GM12878 (cell line): ENCODE data around the gene NDRG2. TPM values are rescaled to one million over a fixed set of nuclear protein-coding genes. Genes with fewer than 3 reads are reported as not detected.

Source experiments
- ATAC-seq: fragments of 200-7000 bp; cut with Tn5 transposase; 3 replicates; pipeline ENCODE4 v1.9.1; 2020; ENCODE audit warnings: mild to moderate bottlenecking, moderate library complexity
- BruUV-seq: library from RNA; stranded (reverse); fragments of 400-500 nt; replicated peaks from 2 replicates; lab custom pipeline; 2021; lab: Mats Ljungman, UMichigan
- CTCF ChIA-PET: fragments of 300-600 bp; sonication (Branson Sonifier 250); formaldehyde crosslinking; extraction: SDS; loops from one replicate; lab custom pipeline; 2021; ENCODE audit warnings: inconsistent platforms; lab: Yijun Ruan, JAX
- POLR2A ChIA-PET: fragments of 350-600 bp; formaldehyde crosslinking; extraction: SDS; loops from one replicate; lab custom pipeline; 2021; ENCODE audit warnings: inconsistent platforms; lab: Charles Lee
- RAD21 ChIA-PET: fragments of 300-600 bp; sonication (Branson Sonifier 250); formaldehyde crosslinking; loops from one replicate; lab custom pipeline; 2023; ENCODE audit warnings: antibody characterized with exemption; ENCODE audit not compliant: unreplicated experiment; lab: Charles Lee
- SMC1A ChIA-PET: fragments of 300-600 bp; sonication (Branson Sonifier 250); formaldehyde crosslinking; loops from one replicate; lab custom pipeline; 2023; ENCODE audit not compliant: unreplicated experiment, uncharacterized antibody; lab: Charles Lee
- DNase-seq: peaks from one replicate; pipeline ENCODE4 v3.0.0-alpha.2; 2011; ENCODE audit warnings: low read depth, low spot score
- FAIRE-seq: peaks from 3 replicates; lab custom pipeline; 2011; peaks lifted over from hg19 to GRCh38; lab: Jason Lieb, UNC
- H2AFZ ChIP-seq: 2 replicates; pipeline ENCODE4 v1.6.0; 2011; ENCODE audit warnings: low read depth, low read length, control low read depth; ENCODE audit not compliant: control insufficient read depth
- H3K27ac ChIP-seq: 2 replicates; pipeline ENCODE4 v1.5.1; 2011; ENCODE audit warnings: control low read depth; ENCODE audit not compliant: control insufficient read depth, insufficient read depth
- H3K27me3 ChIP-seq, 2 experiments: replicated peaks in 1 of 2; 2 replicates each; pipeline versions ENCODE4 v1.6.0 to v1.6.1; 2011; ENCODE audit warnings: low read length in 1 of 2; ENCODE audit not compliant: control insufficient read depth in 2 of 2, insufficient read depth in 2 of 2
- H3K36me3 ChIP-seq, 2 experiments: 2 replicates each; pipeline ENCODE4 v1.5.1; 2011; ENCODE audit warnings: low read length in 1 of 2; ENCODE audit not compliant: control insufficient read depth in 2 of 2, insufficient read depth in 2 of 2
- H3K4me1 ChIP-seq: 2 replicates; pipeline ENCODE4 v1.6.1; 2011; ENCODE audit warnings: mild to moderate bottlenecking, low read length, moderate library complexity, mixed read lengths; ENCODE audit not compliant: control insufficient read depth, insufficient read depth
- H3K4me2 ChIP-seq: 2 replicates; pipeline ENCODE4 v1.6.0; 2011; ENCODE audit warnings: control low read depth; ENCODE audit not compliant: control insufficient read depth, insufficient read depth
- H3K4me3 ChIP-seq: fragments of 200-600 bp; sonication (generic); 2 replicates; pipeline ENCODE4 v1.5.1; 2016
- H3K79me2 ChIP-seq: 2 replicates; pipeline ENCODE4 v1.6.0; 2011; ENCODE audit warnings: low read length; ENCODE audit not compliant: control insufficient read depth, insufficient read depth
- H3K9ac ChIP-seq: 2 replicates; pipeline ENCODE4 v1.8.0; 2011; ENCODE audit warnings: low read length, control low read depth, mixed read lengths; ENCODE audit not compliant: control insufficient read depth, insufficient read depth
- H3K9me3 ChIP-seq: replicated peaks from 3 replicates; pipeline ENCODE4 v1.5.1; 2011; ENCODE audit warnings: mild to moderate bottlenecking, low read length; ENCODE audit not compliant: control insufficient read depth, insufficient read depth
- H4K20me1 ChIP-seq: 2 replicates; pipeline ENCODE4 v1.6.0; 2011; ENCODE audit not compliant: control insufficient read depth, insufficient read depth
- BACH1 ChIP-seq: fragments of 450-650 bp; IDR thresholded peaks from 2 replicates; pipeline ENCODE4 v1.6.1; 2017; ENCODE audit warnings: mild to moderate bottlenecking, borderline replicate concordance
- BRCA1 ChIP-seq: IDR thresholded peaks from 2 replicates; pipeline ENCODE4 v1.6.1; 2011; ENCODE audit warnings: low read depth, low read length, improper control_type of control experiment
- EED ChIP-seq: sonication (generic); IDR thresholded peaks from 2 replicates; pipeline ENCODE4 v1.6.1; 2016; ENCODE audit warnings: antibody characterized with exemption, low read depth
- FOS ChIP-seq: IDR thresholded peaks from 3 replicates; pipeline ENCODE4 v1.6.1; 2011; ENCODE audit warnings: borderline replicate concordance; ENCODE audit not compliant: insufficient read length; ENCODE audit errors: extremely low read depth
- GABPA ChIP-seq: IDR thresholded peaks from 2 replicates; pipeline ENCODE4 v1.6.1; 2014; ENCODE audit warnings: antibody characterized with exemption, low read depth, mild to moderate bottlenecking, inconsistent platforms
- HDAC2 ChIP-seq: fragments of 200-600 bp; sonication (generic); IDR thresholded peaks from 2 replicates; pipeline ENCODE4 v1.6.1; 2017
- HDAC6 ChIP-seq: fragments of 200-600 bp; sonication (generic); IDR thresholded peaks from one replicate; pipeline ENCODE4 v1.8.0; 2017; ENCODE audit warnings: antibody characterized with exemption; ENCODE audit not compliant: unreplicated experiment
- KAT2A ChIP-seq: conservative IDR thresholded peaks from 2 replicates; pipeline ENCODE4 v1.6.1; 2011; ENCODE audit warnings: low read depth, low read length; ENCODE audit not compliant: control insufficient read depth
- LARP7 ChIP-seq: fragments of 450-650 bp; IDR thresholded peaks from 2 replicates; pipeline ENCODE4 v1.6.1; 2017; ENCODE audit warnings: mild to moderate bottlenecking
- MEF2B ChIP-seq: fragments of 450-650 bp; IDR thresholded peaks from 2 replicates; pipeline ENCODE4 v1.6.1; 2018; ENCODE audit warnings: mild to moderate bottlenecking, moderate library complexity; ENCODE audit not compliant: partially characterized antibody, poor library complexity, severe bottlenecking
- NRF1 ChIP-seq: conservative IDR thresholded peaks from 2 replicates; pipeline ENCODE4 v1.6.1; 2011; ENCODE audit warnings: mild to moderate bottlenecking, low read depth, low read length, improper control_type of control experiment
- POLR2AphosphoS5 ChIP-seq: IDR thresholded peaks from 2 replicates; pipeline ENCODE4 v1.6.1; 2011; ENCODE audit warnings: mild to moderate bottlenecking, low read length, inconsistent platforms
- RBBP5 ChIP-seq: fragments of 200-600 bp; sonication (generic); conservative IDR thresholded peaks from 2 replicates; pipeline ENCODE4 v1.6.1; 2016
- SIX5 ChIP-seq: IDR thresholded peaks from 2 replicates; pipeline ENCODE4 v1.6.1; 2011; ENCODE audit warnings: mild to moderate bottlenecking, low read depth, low read length, moderate library complexity; ENCODE audit not compliant: severe bottlenecking
- SMC3 ChIP-seq: IDR thresholded peaks from 2 replicates; pipeline ENCODE4 v1.6.1; 2011; ENCODE audit warnings: low read length, improper control_type of control experiment, borderline replicate concordance
- SP1 ChIP-seq: IDR thresholded peaks from one replicate; pipeline ENCODE4 v1.6.1; 2011; ENCODE audit warnings: low read depth, low read length
- TARDBP ChIP-seq: IDR thresholded peaks from 2 replicates; pipeline ENCODE4 v1.6.1; 2016; ENCODE audit warnings: borderline replicate concordance
- ZZZ3 ChIP-seq: IDR thresholded peaks from 2 replicates; pipeline ENCODE4 v1.6.1; 2011; ENCODE audit warnings: low read depth; ENCODE audit not compliant: control insufficient read depth, insufficient read length
- WGBS: methylation state at CpG from one replicate; pipeline ENCODE4 v1.1.6; 2016; ENCODE audit warnings: low lambda C conversion rate; ENCODE audit not compliant: insufficient replicate concordance, insufficient coverage; ENCODE audit errors: missing lambda C conversion rate; 5-methylcytosine and 5-hydroxymethylcytosine counted together
- in situ Hi-C: fragments of 300-500 bp; cut with MboI; formaldehyde crosslinking; loops from 9 replicates; pipeline ENCODE4 v1.14.3; 2018; ENCODE audit warnings: mixed read lengths
- intact Hi-C: fragments of 100-400 bp; cut with micrococcal nuclease; formaldehyde crosslinking; loops from one replicate; pipeline ENCODE4 v1.14.2; 2022; ENCODE audit not compliant: unreplicated experiment
- polyA plus RNA-seq, 11 experiments: library from polyadenylated mRNA; depleted of rRNA in 4 of 11; unstranded in 6 of 11; stranded (reverse) in 5 of 11; fragments of >200 nt; fragmentation: Nextera tagmentation in 4 of 11; fragmentation: Illumina TruSeq in 1 of 11; extraction: Ambion mirVana in 4 of 11; extraction: Trizol in 1 of 11; gene quantifications; 1 replicate in 1 of 11; 2 replicates in 10 of 11; pipeline versions ENCODE4 v1.2.1 to v1.2.3, GENCODE V29; 2011 to 2016; ENCODE audit warnings: inconsistent platforms in 2 of 11, missing spikeins in 2 of 11, low read depth in 1 of 11
- total RNA-seq, 4 experiments: library from RNA; depleted of rRNA in 3 of 4; stranded (reverse); fragments of >200 nt in 3 of 4; fragmentation: Illumina TruSeq in 1 of 4; extraction: Trizol in 1 of 4; gene quantifications; 2 replicates each; pipeline versions ENCODE4 v1.2.1 to v1.2.3, GENCODE V29; 2013 to 2021
- TF ChIP-seq, protein P1 (sequence below): fragments of 450-650 bp; formaldehyde crosslinking; IDR thresholded peaks from 2 replicates; pipeline ENCODE4 v1.5.0; 2022; ENCODE audit warnings: mild to moderate bottlenecking, missing genetic modification characterization
- TF ChIP-seq, protein P2 (sequence below): fragments of 450-650 bp; IDR thresholded peaks from 2 replicates; pipeline ENCODE4 v1.6.1; 2017; ENCODE audit warnings: borderline replicate concordance
- TF ChIP-seq, protein P3 (sequence below): IDR thresholded peaks from 2 replicates; pipeline ENCODE4 v1.6.1; 2011; ENCODE audit warnings: low read depth, mild to moderate bottlenecking, low read length, moderate library complexity, borderline replicate concordance; ENCODE audit errors: extremely low read depth

NDRG2 gene
- total and polyA plus RNA-seq, 10 of the 15 experiments (the other 5 are each of a cell fraction or from before 2014, with no cell fraction given) = 0.15 to 0.49 TPM; not detected in 8

DNA sequence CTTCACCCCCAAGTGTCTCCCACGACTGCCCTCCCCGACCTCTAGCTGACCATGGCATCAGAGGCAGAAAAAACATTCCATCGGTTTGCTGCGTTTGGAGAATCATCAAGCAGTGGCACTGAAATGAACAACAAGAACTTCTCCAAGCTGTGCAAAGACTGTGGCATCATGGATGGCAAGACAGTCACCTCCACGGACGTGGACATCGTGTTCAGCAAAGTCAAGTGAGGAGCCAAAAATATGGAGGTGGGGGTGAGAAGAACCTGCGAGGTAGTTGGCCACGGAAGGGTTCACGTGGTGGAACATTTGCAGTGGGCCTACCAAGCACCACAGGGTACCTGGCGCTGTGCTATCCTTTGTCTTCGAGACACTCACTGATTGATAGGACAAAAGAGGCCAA lies 5.7 kb upstream of the NDRG2 start (continued):
- TF ChIP-seq, protein P1, sequence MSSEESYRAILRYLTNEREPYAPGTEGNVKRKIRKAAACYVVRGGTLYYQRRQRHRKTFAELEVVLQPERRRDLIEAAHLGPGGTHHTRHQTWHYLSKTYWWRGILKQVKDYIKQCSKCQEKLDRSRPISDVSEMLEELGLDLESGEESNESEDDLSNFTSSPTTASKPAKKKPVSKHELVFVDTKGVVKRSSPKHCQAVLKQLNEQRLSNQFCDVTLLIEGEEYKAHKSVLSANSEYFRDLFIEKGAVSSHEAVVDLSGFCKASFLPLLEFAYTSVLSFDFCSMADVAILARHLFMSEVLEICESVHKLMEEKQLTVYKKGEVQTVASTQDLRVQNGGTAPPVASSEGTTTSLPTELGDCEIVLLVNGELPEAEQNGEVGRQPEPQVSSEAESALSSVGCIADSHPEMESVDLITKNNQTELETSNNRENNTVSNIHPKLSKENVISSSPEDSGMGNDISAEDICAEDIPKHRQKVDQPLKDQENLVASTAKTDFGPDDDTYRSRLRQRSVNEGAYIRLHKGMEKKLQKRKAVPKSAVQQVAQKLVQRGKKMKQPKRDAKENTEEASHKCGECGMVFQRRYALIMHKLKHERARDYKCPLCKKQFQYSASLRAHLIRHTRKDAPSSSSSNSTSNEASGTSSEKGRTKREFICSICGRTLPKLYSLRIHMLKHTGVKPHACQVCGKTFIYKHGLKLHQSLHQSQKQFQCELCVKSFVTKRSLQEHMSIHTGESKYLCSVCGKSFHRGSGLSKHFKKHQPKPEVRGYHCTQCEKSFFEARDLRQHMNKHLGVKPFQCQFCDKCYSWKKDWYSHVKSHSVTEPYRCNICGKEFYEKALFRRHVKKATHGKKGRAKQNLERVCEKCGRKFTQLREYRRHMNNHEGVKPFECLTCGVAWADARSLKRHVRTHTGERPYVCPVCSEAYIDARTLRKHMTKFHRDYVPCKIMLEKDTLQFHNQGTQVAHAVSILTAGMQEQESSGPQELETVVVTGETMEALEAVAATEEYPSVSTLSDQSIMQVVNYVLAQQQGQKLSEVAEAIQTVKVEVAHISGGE (CRISPR knock-in tag) = no peak
- no peak for TF ChIP-seq TARDBP
- TF ChIP-seq KAT2A = no peak
- TF ChIP-seq POLR2AphosphoS5 = no peak
- no peak for TF ChIP-seq EED
- no peak for TF ChIP-seq FOS
- TF ChIP-seq SP1 = no peak
- TF ChIP-seq HDAC2 = no peak
- TF ChIP-seq BACH1 = no peak
- no peak for TF ChIP-seq RBBP5
- no peak for TF ChIP-seq SMC3

DNA sequence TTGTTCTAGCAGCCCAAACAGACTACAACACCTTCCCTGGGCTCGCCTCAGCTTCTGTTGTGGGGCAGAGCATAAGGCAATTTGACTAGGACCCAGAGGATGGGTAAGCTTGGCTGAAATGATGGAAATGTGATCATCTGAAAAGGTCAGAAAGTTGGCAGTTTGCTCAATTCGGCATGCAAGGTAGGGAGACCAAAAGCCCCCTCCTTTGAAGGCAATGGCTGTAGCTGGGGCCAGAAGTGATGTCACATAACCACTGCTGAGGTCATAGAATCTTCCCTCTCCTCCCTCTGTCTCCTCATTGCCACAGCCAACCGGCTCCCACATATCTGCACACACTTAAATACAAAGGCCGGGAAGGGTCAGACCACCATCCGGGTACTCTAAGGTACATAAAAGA lies 5.1 kb upstream of the NDRG2 start, which contains the start of gene TPPP2:
TPPP2 (plus strand) TSS at position 301 of the 400 bp plus-strand sequence. CDS start 365 bp downstream, outside the sequence.
- no peaks in the 10 kb centered on the region for H3K79me2 ChIP-seq
- FAIRE-seq = no peak
- TF ChIP-seq BRCA1 (no peak), GABPA (no peak), MEF2B (no peak), LARP7 (no peak), ZZZ3 (no peak), HDAC6 (no peak), SIX5 (no peak), NRF1 (no peak)
- TF ChIP-seq, protein P2, sequence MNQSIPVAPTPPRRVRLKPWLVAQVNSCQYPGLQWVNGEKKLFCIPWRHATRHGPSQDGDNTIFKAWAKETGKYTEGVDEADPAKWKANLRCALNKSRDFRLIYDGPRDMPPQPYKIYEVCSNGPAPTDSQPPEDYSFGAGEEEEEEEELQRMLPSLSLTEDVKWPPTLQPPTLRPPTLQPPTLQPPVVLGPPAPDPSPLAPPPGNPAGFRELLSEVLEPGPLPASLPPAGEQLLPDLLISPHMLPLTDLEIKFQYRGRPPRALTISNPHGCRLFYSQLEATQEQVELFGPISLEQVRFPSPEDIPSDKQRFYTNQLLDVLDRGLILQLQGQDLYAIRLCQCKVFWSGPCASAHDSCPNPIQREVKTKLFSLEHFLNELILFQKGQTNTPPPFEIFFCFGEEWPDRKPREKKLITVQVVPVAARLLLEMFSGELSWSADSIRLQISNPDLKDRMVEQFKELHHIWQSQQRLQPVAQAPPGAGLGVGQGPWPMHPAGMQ = no peak
- TF ChIP-seq, protein P3, sequence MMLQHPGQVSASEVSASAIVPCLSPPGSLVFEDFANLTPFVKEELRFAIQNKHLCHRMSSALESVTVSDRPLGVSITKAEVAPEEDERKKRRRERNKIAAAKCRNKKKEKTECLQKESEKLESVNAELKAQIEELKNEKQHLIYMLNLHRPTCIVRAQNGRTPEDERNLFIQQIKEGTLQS = no peak

More for the DNA sequence above, 5.1 kb upstream of the NDRG2 start, which contains the start of gene TPPP2:
- H3K9ac ChIP-seq = no peak within 1 kb of the TSS
- no peaks in the 10 kb centered on the region for H3K36me3 ChIP-seq
- ATAC-seq (no peak), DNase-seq (no peak)
- ChIA-PET POLR2A (no interaction called here), RAD21 (no interaction called here), SMC1A (no interaction called here), CTCF (no interaction called here)
- no peaks in the 10 kb centered on the region; the same call in 1 of the 2 replicates for H3K4me1 ChIP-seq
- no peaks in the 10 kb centered on the region for H4K20me1 ChIP-seq
- no peak within 1 kb of the TSS for H3K27ac ChIP-seq
- no peak within 1 kb of the TSS for H2AFZ ChIP-seq
- WGBS = 36% methylated on average over 5 of the region's 5 CpGs
- H3K4me2 ChIP-seq = no peak within 1 kb of the TSS
- no TSS peak for BruUV-seq
- no peaks in the 10 kb centered on the region for H3K9me3 ChIP-seq
- no peak within 1 kb of the TSS for H3K4me3 ChIP-seq
- H3K27me3 ChIP-seq = peaks cover 2 to 13% of the 10 kb centered on the region in 2 experiments; a peak in 3 of 4 replicates
- in situ Hi-C loops = no loop called here
- intact Hi-C loops = no loop called here
